Stimulated activated CD4-positive, alpha-beta T cell treated with anti-CD3 and anti-CD28 coated beads, Interleukin-12 subunit alpha, Interleukin-12 subunit beta, amount 100 ng/mL, for 24 hours (primary cell): ENCODE results near the gene GUCA2A.

Experiments used
- DNase-seq, 2 experiments: peaks; one replicate each; pipeline ENCODE4 v3.0.0-alpha.2; 2020; ENCODE audit warnings: low read depth in 2 of 2

Gene GUCA2A

DNA sequence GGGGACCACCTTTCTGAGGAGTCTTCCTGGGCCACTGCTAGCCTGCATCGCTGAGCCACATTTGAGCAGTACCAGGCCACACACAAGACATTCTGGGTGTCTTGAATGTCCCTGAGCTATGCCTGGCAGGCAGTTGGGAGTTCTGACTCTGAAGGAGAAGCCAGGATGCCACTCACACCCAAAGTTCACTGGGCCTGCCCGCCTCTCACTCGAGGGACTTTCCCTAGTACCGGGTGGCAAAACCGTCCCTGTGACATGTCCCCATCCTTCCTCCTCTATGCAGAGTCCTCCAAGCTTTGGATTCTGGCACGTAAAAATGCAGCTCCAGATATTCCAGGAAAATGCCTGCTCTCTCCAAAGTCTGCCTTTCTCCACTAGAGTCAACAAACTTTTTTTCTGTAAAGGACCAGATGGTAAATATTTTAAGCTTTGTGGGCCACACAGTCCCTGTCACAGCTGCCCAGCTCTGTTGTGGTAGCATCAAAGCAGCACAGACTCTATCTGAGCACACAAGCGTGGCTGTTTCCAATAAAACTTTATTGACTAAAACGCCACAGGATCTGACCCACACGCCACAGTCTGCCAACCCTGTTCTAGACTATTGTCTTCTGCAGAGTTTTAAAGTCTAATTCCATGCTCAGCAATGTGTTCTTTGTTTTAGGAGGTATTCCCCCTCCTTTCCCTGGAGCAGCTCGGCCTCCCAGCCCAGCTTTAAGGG, 30.6 kb downstream of the GUCA2A start:
- DNase-seq, result no peak

DNA sequence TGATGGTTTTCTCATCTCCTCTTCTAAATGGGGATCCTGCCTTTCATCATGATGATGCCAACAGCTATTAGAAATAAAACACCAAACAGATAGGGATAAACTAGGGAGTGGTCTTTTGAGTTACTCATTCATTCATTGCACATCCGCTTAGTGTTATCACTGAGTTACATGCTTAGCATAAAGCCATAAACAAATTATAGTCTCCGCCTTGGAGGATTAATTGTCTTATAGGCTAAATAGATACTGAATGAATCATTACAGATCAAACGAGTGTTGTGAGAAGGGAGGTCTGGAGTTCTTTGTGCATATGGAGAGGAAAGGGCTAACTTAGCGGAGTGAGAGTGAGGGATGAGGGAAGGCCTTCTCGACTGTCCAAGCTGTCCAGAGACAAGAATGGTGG, 31.2 kb downstream of the GUCA2A start:
- no peak for DNase-seq

DNA sequence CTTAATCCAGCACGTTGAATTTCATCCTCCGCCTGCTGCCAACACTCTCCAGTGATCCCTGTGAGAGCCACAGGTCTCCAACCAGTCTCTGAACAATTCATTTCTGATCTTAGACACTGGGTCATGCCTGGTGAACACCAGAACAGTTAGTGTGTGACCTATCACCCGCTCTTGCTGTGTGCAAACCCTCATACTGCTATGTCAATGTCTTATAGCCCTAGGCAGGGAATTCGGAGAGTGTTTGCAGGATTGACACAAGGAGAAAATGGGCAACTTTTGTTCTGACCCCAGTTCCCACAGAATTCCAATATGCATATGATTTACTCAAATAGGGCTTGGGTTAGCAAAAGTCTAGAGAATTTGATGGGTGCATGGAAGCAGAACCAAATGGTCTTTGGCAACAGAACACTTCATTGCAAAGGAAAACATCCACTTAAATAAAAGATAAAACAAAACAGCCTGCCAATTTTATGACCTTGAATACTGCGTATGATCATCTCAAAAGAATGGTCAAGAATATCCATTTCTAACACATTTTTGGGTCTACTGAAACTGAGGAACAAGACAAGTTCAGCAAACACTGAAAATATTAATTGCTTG, 34.4 kb downstream of the GUCA2A start:
- DNase-seq, result no peak

DNA sequence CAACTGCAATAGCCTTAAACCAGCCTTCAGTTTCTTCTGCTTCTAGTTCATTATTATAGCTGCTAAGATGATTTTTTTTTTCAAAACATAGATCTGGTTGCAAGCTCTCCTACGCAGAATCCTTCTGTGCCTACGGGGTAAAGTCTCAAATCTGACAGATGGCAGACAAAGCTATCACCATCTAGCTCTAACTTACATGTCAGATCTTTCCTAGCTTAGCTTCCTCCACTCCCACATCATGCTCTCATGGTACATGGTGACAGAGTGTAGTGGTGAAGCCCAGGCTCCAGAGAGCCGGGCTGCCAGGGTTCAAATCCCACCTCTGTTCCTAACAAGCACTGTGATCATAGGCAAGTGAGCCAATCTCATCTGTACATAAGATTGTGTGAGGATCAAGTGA, 35.6 kb downstream of the GUCA2A start:
- DNase-seq, result no peak

DNA sequence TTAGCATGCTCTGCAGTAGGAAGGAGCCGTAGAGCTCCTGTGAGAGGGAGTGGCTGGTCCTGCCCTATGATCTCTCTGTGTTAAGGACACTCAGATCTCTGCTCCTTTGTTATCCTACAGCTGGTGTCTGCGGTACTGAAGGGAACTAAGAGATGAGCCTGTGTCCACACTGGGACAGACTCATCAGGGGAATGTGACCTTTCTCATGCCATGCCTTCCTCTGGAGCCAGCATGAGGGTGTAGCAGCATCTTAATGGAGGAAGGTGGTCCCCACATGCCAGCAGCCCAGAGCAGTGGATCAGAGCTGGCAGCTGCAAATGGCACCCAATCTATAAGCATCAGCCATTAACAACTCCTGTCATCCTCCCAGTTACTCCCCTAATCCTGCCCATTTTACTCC, 36.0 kb downstream of the GUCA2A start:
- no peak for DNase-seq

DNA sequence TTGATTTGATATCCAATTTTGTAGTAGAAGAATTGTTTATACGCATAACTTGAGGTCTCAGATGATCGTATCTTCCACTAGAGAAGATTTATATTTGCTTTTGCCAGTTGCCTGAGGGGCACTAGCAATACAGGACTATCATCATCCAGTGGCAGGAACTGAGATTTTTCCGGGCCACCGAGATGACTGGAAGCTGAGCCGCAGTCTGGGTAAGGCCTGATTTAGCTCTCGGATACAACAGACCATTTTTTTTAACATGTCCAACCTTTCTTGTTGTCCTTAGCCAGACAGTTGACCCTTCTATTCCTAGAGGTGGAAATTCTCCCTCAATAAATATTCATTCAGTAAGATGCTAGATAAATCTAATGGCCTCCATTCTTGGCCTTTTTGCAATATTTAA, 36.8 kb downstream of the GUCA2A start:
- no peak for DNase-seq

DNA sequence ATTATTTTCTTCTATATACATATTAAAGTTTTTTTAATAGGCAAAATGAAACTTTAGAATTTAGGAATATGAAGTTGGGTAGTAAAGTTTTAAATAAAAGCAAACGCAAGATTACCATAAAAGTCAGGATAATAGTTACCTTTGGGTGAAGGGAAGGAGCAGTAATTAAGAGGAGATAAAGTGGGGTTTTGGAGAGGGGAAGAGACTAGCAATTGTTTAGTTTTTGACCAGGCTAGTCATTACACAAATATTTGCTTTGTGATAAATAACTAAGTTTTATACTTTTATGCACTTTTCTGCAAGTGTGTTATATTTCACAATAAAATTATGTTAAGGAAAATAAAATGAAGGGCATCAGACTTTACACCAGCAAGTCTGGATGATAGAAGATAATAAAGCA, 39.0 kb downstream of the GUCA2A start:
- no peak for DNase-seq

DNA sequence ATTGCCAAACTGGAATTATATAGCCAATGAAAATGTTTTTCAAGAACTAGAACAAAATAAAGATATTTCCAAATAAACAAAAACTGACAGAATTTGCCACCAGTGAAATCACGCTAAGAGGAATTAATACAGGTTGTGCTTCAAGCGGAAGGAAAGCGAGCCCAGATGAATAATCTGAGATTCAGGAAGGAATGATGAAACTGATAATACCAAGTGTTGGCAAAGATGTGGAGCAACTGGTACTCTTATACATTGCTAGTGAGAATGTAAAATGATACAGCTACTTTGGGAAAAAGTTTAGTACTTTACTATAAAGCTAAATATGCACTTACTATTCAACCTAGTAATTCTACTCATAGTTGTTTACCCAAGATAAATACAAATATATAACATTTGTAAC, 42.1 kb downstream of the GUCA2A start:
- no peak for DNase-seq

DNA sequence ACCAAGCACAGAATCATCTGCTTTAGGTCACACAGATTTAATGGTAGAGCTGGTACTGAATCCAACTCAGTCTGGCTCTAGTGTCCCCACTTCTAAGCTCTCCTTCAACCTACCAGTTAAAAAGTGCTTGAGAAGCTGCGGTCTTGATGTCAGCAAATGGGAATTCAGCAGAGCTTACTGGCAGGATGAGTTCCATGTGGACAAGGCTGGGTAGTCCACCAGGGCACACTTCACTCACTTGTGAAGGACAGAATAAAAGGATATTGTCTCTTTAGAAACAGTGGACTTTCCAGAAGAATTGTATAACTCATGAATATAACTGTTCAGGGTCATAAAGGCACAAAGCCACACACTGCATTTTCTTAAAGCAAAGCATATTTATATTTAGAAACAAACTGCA, 46.4 kb downstream of the GUCA2A start:
- DNase-seq, result no peak

DNA sequence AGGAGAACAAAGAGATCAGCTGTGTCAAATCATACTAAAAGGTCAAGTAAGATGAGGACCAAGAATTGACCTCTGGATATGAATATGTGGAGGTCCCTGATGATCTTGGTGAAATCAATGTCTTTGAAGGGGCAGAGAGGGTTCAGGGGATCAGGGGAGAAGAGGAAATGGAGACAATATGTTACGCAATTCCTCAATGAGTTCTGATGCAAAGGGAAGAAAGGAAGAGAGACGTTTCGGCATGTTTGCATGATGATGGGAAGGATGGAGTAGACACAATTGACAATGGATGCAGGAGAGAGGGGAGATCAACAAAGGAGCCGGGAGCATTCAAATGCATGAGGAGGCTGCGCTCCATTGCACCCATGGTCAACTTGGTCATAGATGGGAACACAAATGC, 47.3 kb downstream of the GUCA2A start:
- DNase-seq, result no peak

DNA sequence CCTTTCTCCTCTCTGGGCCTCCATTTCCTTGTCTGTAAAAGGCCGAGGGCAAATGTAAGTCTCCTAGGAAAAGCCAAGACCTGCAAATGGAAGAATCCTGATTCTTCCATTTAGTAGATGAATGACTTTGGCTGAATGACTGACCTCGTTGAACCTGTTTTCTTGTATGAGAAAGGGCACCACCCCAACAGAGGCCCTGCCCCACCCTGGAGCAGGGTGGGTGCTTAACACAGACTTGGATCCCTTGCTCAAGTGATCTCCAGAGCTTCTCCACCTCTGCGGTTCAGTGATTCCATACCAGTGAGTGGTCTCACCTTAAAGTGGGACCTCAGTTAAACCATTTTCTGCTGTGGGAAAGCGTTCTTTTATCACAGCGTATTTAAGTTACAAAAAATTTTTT, 50.3 kb downstream of the GUCA2A start:
- DNase-seq, result no peak
